Measurements from ENCODE around the gene SLC9A6.
"Not testable (repeated sequence)": the region's sequence is repeated elsewhere in the genome, so short reads cannot be mapped to it uniquely, and the experiment has no call there.

DNA sequence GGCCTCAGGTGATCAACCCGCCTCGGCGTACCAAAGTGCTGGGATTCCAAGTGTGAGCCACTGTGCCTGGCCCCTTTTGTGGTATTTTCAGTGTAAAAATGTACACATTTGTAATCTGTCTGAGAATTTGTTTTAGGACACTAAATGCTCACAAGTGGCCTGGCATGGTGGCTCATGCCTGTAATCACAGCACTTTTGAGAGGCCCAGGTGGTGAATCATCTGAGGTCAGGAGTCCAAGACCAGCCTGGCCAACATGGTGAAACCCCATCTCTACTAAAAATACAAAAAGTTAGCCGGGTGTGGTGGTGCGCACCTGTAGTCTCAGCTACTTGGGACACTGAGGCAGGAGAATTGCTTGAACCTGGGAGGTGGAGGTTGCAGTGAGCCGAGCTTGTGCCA is 106.7 kb downstream of the SLC9A6 start:
- not testable (repeated sequence) for TF ChIP-seq CTCF, POLR2AphosphoS5 (IDR thresholded peaks at IDR 0.05)
